Endothelial cell of umbilical vein (primary cell): ENCODE data around the gene CBX2. TPM values are rescaled to one million over a fixed set of nuclear protein-coding genes. Genes with fewer than 3 reads are reported as not detected.

Experiments used
- BruUV-seq: library from RNA; stranded (reverse); fragments of 400-500 nt; replicated peaks from 2 replicates; lab custom pipeline; 2021; lab: Mats Ljungman, UMichigan
- CTCF ChIA-PET: fragments of 300-600, 350-600 bp; sonication (Branson Sonifier 250); formaldehyde crosslinking; loops from one replicate; lab custom pipeline; 2021; ENCODE audit warnings: antibody characterized with exemption, inconsistent platforms; lab: Charles Lee
- POLR2A ChIA-PET: fragments of 300-600, 350-600 bp; sonication (Branson Sonifier 250); formaldehyde crosslinking; loops from one replicate; lab custom pipeline; 2021; ENCODE audit warnings: antibody characterized with exemption, inconsistent platforms; lab: Charles Lee
- DNase-seq: peaks from one replicate; pipeline ENCODE4 v3.0.0-alpha.2; 2011; ENCODE audit warnings: low read depth, low spot score
- FAIRE-seq: peaks from 2 replicates; lab custom pipeline; 2011; peaks lifted over from hg19 to GRCh38; lab: Jason Lieb, UNC
- H2AFZ ChIP-seq: 2 replicates; pipeline ENCODE4 v1.6.0; 2012; ENCODE audit warnings: low read depth, low read length, control low read depth, inconsistent platforms
- H3K27ac ChIP-seq: 2 replicates; pipeline ENCODE4 v1.5.1; 2011; ENCODE audit warnings: low read depth, mild to moderate bottlenecking, control low read depth, low read length, moderate library complexity; ENCODE audit not compliant: insufficient read depth
- H3K27me3 ChIP-seq, 2 experiments: 2 replicates each; pipeline versions ENCODE4 v1.6.0 to v1.6.1; 2011; ENCODE audit warnings: low read length in 2 of 2, mixed read lengths in 1 of 2; ENCODE audit not compliant: control insufficient read depth in 2 of 2, insufficient read depth in 2 of 2
- H3K36me3 ChIP-seq, 2 experiments: 2 replicates in 1 of 2; 3 replicates in 1 of 2; pipeline ENCODE4 v1.5.1; 2011; ENCODE audit warnings: low read length in 2 of 2, mild to moderate bottlenecking in 1 of 2, moderate library complexity in 1 of 2; ENCODE audit not compliant: control insufficient read depth in 2 of 2, insufficient read depth in 2 of 2; ENCODE audit errors: extremely low read depth in 1 of 2
- H3K4me1 ChIP-seq: 3 replicates; pipeline ENCODE4 v1.5.1; 2011; ENCODE audit warnings: mild to moderate bottlenecking, low read length; ENCODE audit not compliant: control insufficient read depth, insufficient read depth; ENCODE audit errors: extremely low read depth
- H3K4me2 ChIP-seq: 2 replicates; pipeline ENCODE4 v1.6.1; 2011; ENCODE audit warnings: low read length, control low read depth, mixed read lengths; ENCODE audit not compliant: insufficient read depth
- H3K4me3 ChIP-seq, 3 experiments: fragments of 200-600 bp in 1 of 3; sonication (generic), shearing (Covaris generic) in 1 of 3; replicated peaks in 1 of 3; 2 replicates each; pipeline ENCODE4 v1.5.1; 2011 to 2016; ENCODE audit warnings: control low read depth in 3 of 3, low read length in 3 of 3, mild to moderate bottlenecking in 2 of 3, inconsistent platforms in 1 of 3, low read depth in 1 of 3, moderate library complexity in 1 of 3; ENCODE audit not compliant: insufficient read depth in 1 of 3
- H3K79me2 ChIP-seq: 2 replicates; pipeline ENCODE4 v1.6.0; 2012; ENCODE audit warnings: low read length, inconsistent platforms; ENCODE audit not compliant: control insufficient read depth, insufficient read depth
- H3K9ac ChIP-seq: replicated peaks from 2 replicates; pipeline ENCODE3; 2011; ENCODE audit warnings: low read length, control low read depth; ENCODE audit not compliant: insufficient read depth; ENCODE audit errors: extremely low read depth
- H3K9me1 ChIP-seq: replicated peaks from 3 replicates; pipeline ENCODE4 v1.6.0; 2011; ENCODE audit warnings: mild to moderate bottlenecking, low read length; ENCODE audit not compliant: control insufficient read depth, insufficient read depth; ENCODE audit errors: extremely low read depth
- H3K9me3 ChIP-seq: replicated peaks from 2 replicates; pipeline ENCODE4 v1.5.1; 2012; ENCODE audit warnings: low read length, inconsistent platforms; ENCODE audit not compliant: control insufficient read depth, insufficient read depth
- H4K20me1 ChIP-seq: replicated peaks from 2 replicates; pipeline ENCODE3; 2011; ENCODE audit warnings: mild to moderate bottlenecking, low read length; ENCODE audit not compliant: control insufficient read depth, insufficient read depth; ENCODE audit errors: extremely low read depth
- EZH2 ChIP-seq: IDR thresholded peaks from 2 replicates; pipeline ENCODE4 v1.6.1; 2012; ENCODE audit warnings: borderline replicate concordance, low read depth, mild to moderate bottlenecking, moderate library complexity, low read length, inconsistent platforms; ENCODE audit not compliant: severe bottlenecking
- JUN ChIP-seq: IDR thresholded peaks from 2 replicates; pipeline ENCODE4 v1.6.1; 2011; ENCODE audit warnings: borderline replicate concordance, low read depth; ENCODE audit not compliant: insufficient read length, insufficient read depth
- MYC ChIP-seq: IDR thresholded peaks from one replicate; pipeline ENCODE4 v1.6.1; 2011; ENCODE audit warnings: mild to moderate bottlenecking, low read depth, low read length
- dilution Hi-C: fragments of 300-500 bp; cut with MboI; formaldehyde crosslinking; loops from one replicate; pipeline ENCODE4 v1.15.0; 2019; ENCODE audit warnings: low sequenced_read_pairs; ENCODE audit not compliant: extremely low pct_ligation_motif_present
- intact Hi-C: fragments of 100-400 bp; cut with micrococcal nuclease; formaldehyde crosslinking; loops from one replicate; pipeline ENCODE4 v1.10.0; 2022
- polyA plus RNA-seq, 4 experiments: library from polyadenylated mRNA; depleted of rRNA in 3 of 4; stranded (reverse) in 3 of 4; unstranded in 1 of 4; fragments of >200 nt; gene quantifications; 2 replicates each; pipeline versions ENCODE4 v1.2.1 to v1.2.3, GENCODE V29; 2011 to 2012; ENCODE audit warnings: missing spikeins in 1 of 4
- total RNA-seq: library from RNA; stranded (reverse); gene quantifications from 2 replicates; pipeline ENCODE4 v1.2.3, GENCODE V29; 2021
- TF ChIP-seq, protein P1 (sequence below), 2 donors: IDR thresholded peaks; 1 replicate in 1 of 2; 2 replicates in 1 of 2; pipeline ENCODE4 v1.5.1; 2011; ENCODE audit warnings: low read length in 2 of 2, mild to moderate bottlenecking in 2 of 2, moderate library complexity in 2 of 2, control low read depth in 1 of 2, inconsistent platforms in 1 of 2, low read depth in 1 of 2; ENCODE audit not compliant: insufficient read depth in 1 of 2; ENCODE audit errors: extremely low read depth in 1 of 2

Gene CBX2
- total and polyA plus RNA-seq, 2 donors (not counting 3 experiments of a cell fraction or from before 2014, with no cell fraction given) = 10.5 to 20.0 TPM

DNA sequence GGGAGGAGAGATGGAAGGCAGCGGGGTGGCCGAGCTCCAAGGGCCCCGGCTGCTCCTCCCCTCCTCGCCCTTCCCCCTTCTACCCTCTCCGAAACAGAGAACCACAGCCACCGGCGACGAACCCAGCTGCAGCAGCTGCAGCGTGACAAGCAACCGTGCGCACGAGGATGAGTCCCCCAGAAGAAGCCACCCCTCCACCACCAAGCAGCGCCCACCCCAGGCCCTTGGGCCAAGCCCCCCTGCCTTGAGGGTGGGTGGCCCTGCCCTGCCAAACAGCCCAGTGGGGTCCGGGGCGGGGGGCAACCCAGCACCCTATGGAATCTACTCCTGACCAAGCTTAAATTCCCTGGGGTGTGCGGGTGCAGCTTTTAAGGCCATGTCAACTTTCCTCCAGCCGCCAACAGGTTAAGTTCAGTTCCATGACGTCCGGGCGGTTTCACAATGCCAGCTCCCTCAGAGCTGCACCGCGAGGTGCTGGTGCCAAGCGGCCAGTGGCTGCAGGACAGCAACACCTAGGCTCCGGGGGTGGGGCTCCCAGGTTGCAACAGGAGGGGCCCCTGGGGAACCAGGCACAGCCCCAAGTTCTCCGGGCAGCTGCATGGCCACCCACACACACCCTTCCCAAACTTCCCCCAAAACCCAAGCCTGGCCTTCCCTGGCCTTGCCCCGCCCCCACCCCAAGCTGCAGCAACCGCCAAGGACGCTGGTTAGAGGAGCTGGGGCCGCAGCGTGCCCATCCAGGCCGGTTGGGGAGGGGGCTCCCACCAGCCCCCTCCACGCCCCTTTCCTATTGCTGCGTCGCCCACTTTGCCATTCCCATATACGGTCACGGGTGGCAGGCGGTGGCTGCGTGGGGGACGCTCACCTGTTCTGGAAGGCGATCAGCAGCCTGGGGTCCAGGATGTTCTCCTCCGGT lies 59.3 kb downstream of the CBX2 start:
- H3K4me1 ChIP-seq = peaks cover 7% of the 10 kb centered on the region
- peak overlapping the region; percentile 83 for H3K4me2 ChIP-seq
- dilution Hi-C loops = no loop called here
- intact Hi-C loops = no loop called here
- no peak overlapping the region for H3K9ac ChIP-seq
- ChIA-PET POLR2A (no interaction called here), CTCF (interaction anchor here (0.9 to 1.8 kb wide), 3 partner anchors 8 to 48 kb away, joined by 5 to 6 read pairs (median 5); no protein-coding TSS in a partner anchor)
- H4K20me1 ChIP-seq = no peaks in the 10 kb centered on the region
- no peak for DNase-seq
- H3K9me1 ChIP-seq = no peaks in the 10 kb centered on the region
- H3K27me3 ChIP-seq = peaks cover 20 to 26% of the 10 kb centered on the region in 2 experiments
- no peaks in the 10 kb centered on the region for H3K9me3 ChIP-seq
- FAIRE-seq = no peak
- no peak overlapping the region for H3K27ac ChIP-seq
- no peak for TF ChIP-seq EZH2
- TF ChIP-seq, protein P1, sequence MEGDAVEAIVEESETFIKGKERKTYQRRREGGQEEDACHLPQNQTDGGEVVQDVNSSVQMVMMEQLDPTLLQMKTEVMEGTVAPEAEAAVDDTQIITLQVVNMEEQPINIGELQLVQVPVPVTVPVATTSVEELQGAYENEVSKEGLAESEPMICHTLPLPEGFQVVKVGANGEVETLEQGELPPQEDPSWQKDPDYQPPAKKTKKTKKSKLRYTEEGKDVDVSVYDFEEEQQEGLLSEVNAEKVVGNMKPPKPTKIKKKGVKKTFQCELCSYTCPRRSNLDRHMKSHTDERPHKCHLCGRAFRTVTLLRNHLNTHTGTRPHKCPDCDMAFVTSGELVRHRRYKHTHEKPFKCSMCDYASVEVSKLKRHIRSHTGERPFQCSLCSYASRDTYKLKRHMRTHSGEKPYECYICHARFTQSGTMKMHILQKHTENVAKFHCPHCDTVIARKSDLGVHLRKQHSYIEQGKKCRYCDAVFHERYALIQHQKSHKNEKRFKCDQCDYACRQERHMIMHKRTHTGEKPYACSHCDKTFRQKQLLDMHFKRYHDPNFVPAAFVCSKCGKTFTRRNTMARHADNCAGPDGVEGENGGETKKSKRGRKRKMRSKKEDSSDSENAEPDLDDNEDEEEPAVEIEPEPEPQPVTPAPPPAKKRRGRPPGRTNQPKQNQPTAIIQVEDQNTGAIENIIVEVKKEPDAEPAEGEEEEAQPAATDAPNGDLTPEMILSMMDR (IDR thresholded peaks at IDR 0.05; ENCODE audit: extremely low read depth in 1 of 2, insufficient read depth in 1 of 2, low read depth in 1 of 2, low read length in 2 of 2) = no peak
- TF ChIP-seq JUN = no peak
- TF ChIP-seq MYC = no peak
- no peak overlapping the region for H2AFZ ChIP-seq
- H3K36me3 ChIP-seq = peaks cover 0 to 3% of the 10 kb centered on the region in 2 experiments
- H3K4me3 ChIP-seq = peak overlapping the region in 2 of 3 experiments; percentile 71 to 89
- no TSS peak for BruUV-seq
- H3K79me2 ChIP-seq = no peaks in the 10 kb centered on the region

Other genes with a start within 250 kb of the CBX2 start
- gene RBFOX3, start 167.1 kb upstream of the CBX2 start, total RNA-seq = not detected in 2 replicates
- not detected in 2 replicates for gene RBFOX3, start 167.1 kb upstream of the CBX2 start, polyA plus RNA-seq
- gene ENPP7, start 47.2 kb upstream of the CBX2 start, total RNA-seq = not detected in 2 replicates
- not detected in 2 replicates for gene ENPP7, start 47.2 kb upstream of the CBX2 start, polyA plus RNA-seq
- gene CBX8, start 18.9 kb downstream of the CBX2 start, total RNA-seq = 3.1 TPM in 2 replicates
- 0.49 and 0.69 TPM in 2 replicates for gene CBX8, start 18.9 kb downstream of the CBX2 start, polyA plus RNA-seq
- gene CBX4, start 61.3 kb downstream of the CBX2 start, total RNA-seq = 12.3 TPM in 2 replicates
- gene CBX4, start 61.3 kb downstream of the CBX2 start, polyA plus RNA-seq = 7.0 and 9.3 TPM in 2 replicates